ENCODE data around the gene FRMPD4. TPM values are rescaled to one million over a fixed set of nuclear protein-coding genes. Genes with fewer than 3 reads are reported as not detected.
A peak's percentile ranks its signal among the peaks of the same experiment; 100 is the strongest.

Gene FRMPD4
- polyA plus RNA-seq, 2 of the 4 experiments (the other 2 are of a cell fraction) = 0.08 to 0.28 TPM

GRCh38 chrX:12580548-12580947 is 442.3 kb downstream of the FRMPD4 start:
- ChIA-PET POLR2A (no interaction called here), CTCF (no interaction called here)
- ATAC-seq (peak; percentile 61 to 70; a peak in 5 of 6 replicates), DNase-seq (ENCODE audit: low read depth in 1 of 2, low spot score in 1 of 2) (peak; percentile 5 to 11), FAIRE-seq (peak; percentile 59)
- no peaks in the 10 kb centered on the region; the same call in 2 of the 3 replicates for H3K4me1 ChIP-seq
- WGBS (ENCODE audit: missing lambda C conversion rate) = 3% methylated on average over 3 of the region's 3 CpGs
- H3K4me2 ChIP-seq = no peak overlapping the region
- H3K9me3 ChIP-seq = no peaks in the 10 kb centered on the region
- TF ChIP-seq ELK1 (IDR thresholded peaks at IDR 0.05; ENCODE audit: low read depth, low read length) = no peak
- TF ChIP-seq RCOR1 (IDR thresholded peaks at IDR 0.05; ENCODE audit: low read depth, low read length) = no peak
- TF ChIP-seq HES2 (IDR thresholded peaks at IDR 0.05) = no peak
- no peak for TF ChIP-seq MAZ (IDR thresholded peaks at IDR 0.05; ENCODE audit: borderline replicate concordance, low read depth, low read length)
- TF ChIP-seq EP300 (IDR thresholded peaks at IDR 0.05) = no peak
- no peak for TF ChIP-seq JUN (IDR thresholded peaks at IDR 0.05)
- no peak for TF ChIP-seq KDM1A (IDR thresholded peaks at IDR 0.05; ENCODE audit: low read depth)
- TF ChIP-seq CHD4 (IDR thresholded peaks at IDR 0.05; ENCODE audit: borderline replicate concordance) = no peak
- TF ChIP-seq NPAS2 (CRISPR knock-in tag; IDR thresholded peaks at IDR 0.05; ENCODE audit: borderline replicate concordance) = no peak
- 0 out of 2 replicates have a peak, but pooled peaks have one; percentile 43 for TF ChIP-seq JUNB (IDR thresholded peaks at IDR 0.05)
- no peak for TF ChIP-seq POLR2A (IDR thresholded peaks at IDR 0.05; ENCODE audit: low read length)
- no peak for TF ChIP-seq NR3C1 (IDR thresholded peaks at IDR 0.05)
- no peak for TF ChIP-seq FOSL2 (IDR thresholded peaks at IDR 0.05)
- TF ChIP-seq FOSL2 (CRISPR knock-in tag; IDR thresholded peaks at IDR 0.05) = 0 out of 2 replicates have a peak, but pooled peaks have one; percentile 13
- no peak overlapping the region for H3K4me3 ChIP-seq
- no peak overlapping the region for H3K27ac ChIP-seq

- CTCF ChIA-PET = no interaction called here
- 58% methylated on average over 4 of the region's 4 CpGs for WGBS (ENCODE audit: missing lambda C conversion rate)
- Histone ChIP-seq H3K4me3 (no peak overlapping the region), H3K4me2 (no peak overlapping the region), H3K9me3 (no peaks in the 10 kb centered on the region), H3K27ac (no peak overlapping the region), H3K4me1 (no peaks in the 10 kb centered on the region; the same call in 2 of the 3 replicates)
- TF ChIP-seq HOXB13 (CRISPR knock-in tag; IDR thresholded peaks at IDR 0.05; ENCODE audit: low read depth) (no peak), HOXB5 (CRISPR knock-in tag; IDR thresholded peaks at IDR 0.05) (no peak), BHLHE40 (IDR thresholded peaks at IDR 0.05; ENCODE audit: low read depth, low read length) (no peak), ATOH8 (CRISPR knock-in tag; IDR thresholded peaks at IDR 0.05; ENCODE audit: low read depth) (no peak), HES2 (IDR thresholded peaks at IDR 0.05) (no peak)
- POLR2A ChIA-PET = no interaction called here
- ATAC-seq (no peak), DNase-seq (ENCODE audit: low read depth in 1 of 2, low spot score in 1 of 2) (no peak), FAIRE-seq (no peak)
These were observed 443.3 kb downstream of the FRMPD4 start for GRCh38 chrX:12581546-12581945.

- no peak overlapping the region for H3K4me3 ChIP-seq
- ChIA-PET POLR2A (no interaction called here), CTCF (no interaction called here)
- H3K27ac ChIP-seq = no peak overlapping the region
- WGBS (ENCODE audit: missing lambda C conversion rate) = 43% methylated on average over 4 of the region's 4 CpGs
- no peak for DNase-seq (ENCODE audit: low read depth in 1 of 2, low spot score in 1 of 2)
- no peak for ATAC-seq
- H3K4me2 ChIP-seq = no peak overlapping the region
- no peaks in the 10 kb centered on the region; the same call in 2 of the 3 replicates for H3K4me1 ChIP-seq
- FAIRE-seq = no peak
- no peaks in the 10 kb centered on the region for H3K9me3 ChIP-seq
- TF ChIP-seq FOSB (CRISPR knock-in tag; IDR thresholded peaks at IDR 0.05) (no peak), JUN (IDR thresholded peaks at IDR 0.05) (no peak), MAZ (IDR thresholded peaks at IDR 0.05; ENCODE audit: borderline replicate concordance, low read depth, low read length) (no peak)
These were observed 444.4 kb downstream of the FRMPD4 start for GRCh38 chrX:12582649-12583048.

GRCh38 chrX:12583543-12583942 is 445.3 kb downstream of the FRMPD4 start:
- POLR2A ChIA-PET = no interaction called here
- H3K27ac ChIP-seq = no peak overlapping the region
- TF ChIP-seq NR3C1 (IDR thresholded peaks at IDR 0.05) (no peak), RAD21 (conservative IDR thresholded peaks at IDR 0.05 in 1 of 2, IDR thresholded peaks at IDR 0.05 in 1 of 2) (no peak), TP53 (CRISPR knock-in tag; IDR thresholded peaks at IDR 0.05) (no peak), RNF2 (IDR thresholded peaks at IDR 0.05; ENCODE audit: borderline replicate concordance, low read depth) (no peak), ZNF302 (CRISPR knock-in tag; IDR thresholded peaks at IDR 0.05) (no peak), SMC3 (IDR thresholded peaks at IDR 0.05) (no peak), FOSL2 (IDR thresholded peaks at IDR 0.05) (no peak), FOSL2 (CRISPR knock-in tag; IDR thresholded peaks at IDR 0.05) (no peak), HOXB13 (CRISPR knock-in tag; IDR thresholded peaks at IDR 0.05; ENCODE audit: low read depth) (no peak), SREBF2 (IDR thresholded peaks at IDR 0.05) (no peak), ZSCAN20 (CRISPR knock-in tag; IDR thresholded peaks at IDR 0.05) (no peak)
- ATAC-seq (no peak), DNase-seq (ENCODE audit: low read depth in 1 of 2, low spot score in 1 of 2) (no peak), FAIRE-seq (no peak)
- H3K9me3 ChIP-seq = no peaks in the 10 kb centered on the region
- no peak overlapping the region for H3K4me3 ChIP-seq
- 76% methylated on average over 14 of the region's 25 CpGs for WGBS (ENCODE audit: missing lambda C conversion rate)
- H3K4me1 ChIP-seq = no peaks in the 10 kb centered on the region; the same call in 2 of the 3 replicates
- H3K4me2 ChIP-seq = no peak overlapping the region
- CTCF ChIA-PET = no interaction called here

Measured in A549 (cell line).